HepG2 (cell line): ENCODE measurements around the gene CD96. TPM values are rescaled to one million over a fixed set of nuclear protein-coding genes. Genes with fewer than 3 reads are reported as not detected.
A peak's percentile ranks its signal among the peaks of the same experiment; 100 is the strongest.

ENCODE experiments used
- CCDC6 ChIP-seq: sonication (generic); formaldehyde crosslinking; IDR thresholded peaks from 2 replicates; pipeline ENCODE4 v1.8.1; 2022; ENCODE audit warnings: mild to moderate bottlenecking, missing genetic modification reagents, moderate library complexity
- MYPOP ChIP-seq: sonication (generic); formaldehyde crosslinking; IDR thresholded peaks from 2 replicates; pipeline ENCODE4 v1.8.1; 2023; ENCODE audit warnings: mild to moderate bottlenecking, moderate library complexity, missing genetic modification reagents
- POGK ChIP-seq: sonication (generic); formaldehyde crosslinking; conservative IDR thresholded peaks from 2 replicates; pipeline ENCODE4 v1.8.0; 2022; ENCODE audit warnings: mild to moderate bottlenecking, moderate library complexity, missing genetic modification reagents
- USF2 ChIP-seq, 2 experiments: sonication (generic) in 1 of 2; formaldehyde crosslinking in 1 of 2; IDR thresholded peaks; 2 replicates each; pipeline versions ENCODE4 v1.5.1 to v1.6.1; 2011 to 2020; ENCODE audit warnings: borderline replicate concordance in 1 of 2, low read depth in 1 of 2, low read length in 1 of 2, mild to moderate bottlenecking in 1 of 2, missing genetic modification reagents in 1 of 2, moderate library complexity in 1 of 2
- ZNF782 ChIP-seq: sonication (generic); formaldehyde crosslinking; IDR thresholded peaks from 2 replicates; pipeline ENCODE4 v1.4.0; 2020; ENCODE audit warnings: missing genetic modification reagents, mild to moderate bottlenecking, borderline replicate concordance
- ZSCAN30 ChIP-seq: sonication (generic); formaldehyde crosslinking; IDR thresholded peaks from 2 replicates; pipeline ENCODE4 v1.5.0; 2020; ENCODE audit warnings: mild to moderate bottlenecking, missing genetic modification reagents
- ZZZ3 ChIP-seq: sonication (generic); formaldehyde crosslinking; IDR thresholded peaks from 2 replicates; pipeline ENCODE4 v1.4.0; 2020; ENCODE audit warnings: missing genetic modification reagents, mild to moderate bottlenecking, borderline replicate concordance
- polyA plus RNA-seq, 8 experiments: library from polyadenylated mRNA; depleted of rRNA in 3 of 8; stranded (reverse) in 7 of 8; unstranded in 1 of 8; fragments of >200 nt; fragmentation: Illumina TruSeq in 4 of 8; extraction: Trizol in 4 of 8; gene quantifications; 2 replicates each; pipeline versions ENCODE4 v1.2.1 to v1.2.3, GENCODE V29; 2011 to 2016; ENCODE audit warnings: low read depth in 4 of 8, missing spikeins in 1 of 8, mixed read lengths in 1 of 8; ENCODE audit not compliant: insufficient read depth in 1 of 8
- total RNA-seq, 5 experiments: library from RNA; depleted of rRNA; stranded (reverse); fragments of >200 nt; fragmentation: Illumina TruSeq; extraction: Trizol; gene quantifications; 2 replicates each; pipeline ENCODE4 v1.2.3, GENCODE V29; 2016; ENCODE audit warnings: low read depth in 1 of 5
- TF ChIP-seq, protein P1 (sequence below): sonication (generic); formaldehyde crosslinking; IDR thresholded peaks from 2 replicates; pipeline ENCODE4 v1.5.1; 2020; ENCODE audit warnings: mild to moderate bottlenecking, missing genetic modification reagents, borderline replicate concordance
- TF ChIP-seq, protein P2 (sequence below): sonication (generic); formaldehyde crosslinking; IDR thresholded peaks from 2 replicates; pipeline ENCODE4 v1.5.0; 2020; ENCODE audit warnings: missing genetic modification reagents
- TF ChIP-seq, protein P3 (sequence below): sonication (generic); formaldehyde crosslinking; IDR thresholded peaks from 2 replicates; pipeline ENCODE4 v1.4.0; 2020; ENCODE audit warnings: missing genetic modification reagents, borderline replicate concordance

Gene CD96
- total and polyA plus RNA-seq, 2 of the 13 experiments (the other 11 are each of a cell fraction or from before 2014, with no cell fraction given) = not detected

GRCh38 chr3:111676211-111677006, 134.4 kb downstream of the CD96 start (continued):
- TF ChIP-seq, protein P1, sequence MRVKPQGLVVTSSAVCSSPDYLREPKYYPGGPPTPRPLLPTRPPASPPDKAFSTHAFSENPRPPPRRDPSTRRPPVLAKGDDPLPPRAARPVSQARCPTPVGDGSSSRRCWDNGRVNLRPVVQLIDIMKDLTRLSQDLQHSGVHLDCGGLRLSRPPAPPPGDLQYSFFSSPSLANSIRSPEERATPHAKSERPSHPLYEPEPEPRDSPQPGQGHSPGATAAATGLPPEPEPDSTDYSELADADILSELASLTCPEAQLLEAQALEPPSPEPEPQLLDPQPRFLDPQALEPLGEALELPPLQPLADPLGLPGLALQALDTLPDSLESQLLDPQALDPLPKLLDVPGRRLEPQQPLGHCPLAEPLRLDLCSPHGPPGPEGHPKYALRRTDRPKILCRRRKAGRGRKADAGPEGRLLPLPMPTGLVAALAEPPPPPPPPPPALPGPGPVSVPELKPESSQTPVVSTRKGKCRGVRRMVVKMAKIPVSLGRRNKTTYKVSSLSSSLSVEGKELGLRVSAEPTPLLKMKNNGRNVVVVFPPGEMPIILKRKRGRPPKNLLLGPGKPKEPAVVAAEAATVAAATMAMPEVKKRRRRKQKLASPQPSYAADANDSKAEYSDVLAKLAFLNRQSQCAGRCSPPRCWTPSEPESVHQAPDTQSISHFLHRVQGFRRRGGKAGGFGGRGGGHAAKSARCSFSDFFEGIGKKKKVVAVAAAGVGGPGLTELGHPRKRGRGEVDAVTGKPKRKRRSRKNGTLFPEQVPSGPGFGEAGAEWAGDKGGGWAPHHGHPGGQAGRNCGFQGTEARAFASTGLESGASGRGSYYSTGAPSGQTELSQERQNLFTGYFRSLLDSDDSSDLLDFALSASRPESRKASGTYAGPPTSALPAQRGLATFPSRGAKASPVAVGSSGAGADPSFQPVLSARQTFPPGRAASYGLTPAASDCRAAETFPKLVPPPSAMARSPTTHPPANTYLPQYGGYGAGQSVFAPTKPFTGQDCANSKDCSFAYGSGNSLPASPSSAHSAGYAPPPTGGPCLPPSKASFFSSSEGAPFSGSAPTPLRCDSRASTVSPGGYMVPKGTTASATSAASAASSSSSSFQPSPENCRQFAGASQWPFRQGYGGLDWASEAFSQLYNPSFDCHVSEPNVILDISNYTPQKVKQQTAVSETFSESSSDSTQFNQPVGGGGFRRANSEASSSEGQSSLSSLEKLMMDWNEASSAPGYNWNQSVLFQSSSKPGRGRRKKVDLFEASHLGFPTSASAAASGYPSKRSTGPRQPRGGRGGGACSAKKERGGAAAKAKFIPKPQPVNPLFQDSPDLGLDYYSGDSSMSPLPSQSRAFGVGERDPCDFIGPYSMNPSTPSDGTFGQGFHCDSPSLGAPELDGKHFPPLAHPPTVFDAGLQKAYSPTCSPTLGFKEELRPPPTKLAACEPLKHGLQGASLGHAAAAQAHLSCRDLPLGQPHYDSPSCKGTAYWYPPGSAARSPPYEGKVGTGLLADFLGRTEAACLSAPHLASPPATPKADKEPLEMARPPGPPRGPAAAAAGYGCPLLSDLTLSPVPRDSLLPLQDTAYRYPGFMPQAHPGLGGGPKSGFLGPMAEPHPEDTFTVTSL (CRISPR knock-in tag) = peak; percentile 14; the same call in 1 of the 2 replicates
- TF ChIP-seq, protein P2, sequence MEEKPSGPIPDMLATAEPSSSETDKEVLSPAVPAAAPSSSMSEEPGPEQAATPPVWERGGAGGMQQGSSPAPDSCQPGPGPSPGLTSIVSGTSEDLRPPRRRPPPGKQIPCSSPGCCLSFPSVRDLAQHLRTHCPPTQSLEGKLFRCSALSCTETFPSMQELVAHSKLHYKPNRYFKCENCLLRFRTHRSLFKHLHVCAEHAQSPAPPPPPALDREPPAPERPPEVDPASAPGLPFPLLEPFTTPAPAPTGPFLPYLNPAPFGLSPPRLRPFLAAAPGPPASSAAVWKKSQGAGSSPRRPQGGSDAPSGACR = no peak
- TF ChIP-seq, protein P3, sequence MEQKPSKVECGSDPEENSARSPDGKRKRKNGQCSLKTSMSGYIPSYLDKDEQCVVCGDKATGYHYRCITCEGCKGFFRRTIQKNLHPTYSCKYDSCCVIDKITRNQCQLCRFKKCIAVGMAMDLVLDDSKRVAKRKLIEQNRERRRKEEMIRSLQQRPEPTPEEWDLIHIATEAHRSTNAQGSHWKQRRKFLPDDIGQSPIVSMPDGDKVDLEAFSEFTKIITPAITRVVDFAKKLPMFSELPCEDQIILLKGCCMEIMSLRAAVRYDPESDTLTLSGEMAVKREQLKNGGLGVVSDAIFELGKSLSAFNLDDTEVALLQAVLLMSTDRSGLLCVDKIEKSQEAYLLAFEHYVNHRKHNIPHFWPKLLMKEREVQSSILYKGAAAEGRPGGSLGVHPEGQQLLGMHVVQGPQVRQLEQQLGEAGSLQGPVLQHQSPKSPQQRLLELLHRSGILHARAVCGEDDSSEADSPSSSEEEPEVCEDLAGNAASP = peak; percentile 50; the same call in 1 of the 2 replicates
- 0 out of 2 replicates have a peak, but pooled peaks have one; percentile 5 for TF ChIP-seq USF2 (IDR thresholded peaks at IDR 0.05; ENCODE audit: low read depth, low read length)
- TF ChIP-seq USF2 (CRISPR knock-in tag; IDR thresholded peaks at IDR 0.05; ENCODE audit: borderline replicate concordance) = no peak; the same call in 1 of the 2 replicates
- TF ChIP-seq ZSCAN30 (CRISPR knock-in tag) = no peak
- TF ChIP-seq MYPOP (CRISPR knock-in tag) = no peak
- no peak for TF ChIP-seq ZZZ3 (CRISPR knock-in tag)
- no peak for TF ChIP-seq CCDC6
- TF ChIP-seq ZNF782 (CRISPR knock-in tag) = no peak
- 0 out of 2 replicates have a peak, but pooled peaks have one; percentile 28 for TF ChIP-seq POGK (CRISPR knock-in tag)
